ENCODE measurements around the gene FN3KRP.
A peak's percentile ranks its signal among the peaks of the same experiment; 100 is the strongest.

FN3KRP gene, protein sequence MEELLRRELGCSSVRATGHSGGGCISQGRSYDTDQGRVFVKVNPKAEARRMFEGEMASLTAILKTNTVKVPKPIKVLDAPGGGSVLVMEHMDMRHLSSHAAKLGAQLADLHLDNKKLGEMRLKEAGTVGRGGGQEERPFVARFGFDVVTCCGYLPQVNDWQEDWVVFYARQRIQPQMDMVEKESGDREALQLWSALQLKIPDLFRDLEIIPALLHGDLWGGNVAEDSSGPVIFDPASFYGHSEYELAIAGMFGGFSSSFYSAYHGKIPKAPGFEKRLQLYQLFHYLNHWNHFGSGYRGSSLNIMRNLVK

DNA sequence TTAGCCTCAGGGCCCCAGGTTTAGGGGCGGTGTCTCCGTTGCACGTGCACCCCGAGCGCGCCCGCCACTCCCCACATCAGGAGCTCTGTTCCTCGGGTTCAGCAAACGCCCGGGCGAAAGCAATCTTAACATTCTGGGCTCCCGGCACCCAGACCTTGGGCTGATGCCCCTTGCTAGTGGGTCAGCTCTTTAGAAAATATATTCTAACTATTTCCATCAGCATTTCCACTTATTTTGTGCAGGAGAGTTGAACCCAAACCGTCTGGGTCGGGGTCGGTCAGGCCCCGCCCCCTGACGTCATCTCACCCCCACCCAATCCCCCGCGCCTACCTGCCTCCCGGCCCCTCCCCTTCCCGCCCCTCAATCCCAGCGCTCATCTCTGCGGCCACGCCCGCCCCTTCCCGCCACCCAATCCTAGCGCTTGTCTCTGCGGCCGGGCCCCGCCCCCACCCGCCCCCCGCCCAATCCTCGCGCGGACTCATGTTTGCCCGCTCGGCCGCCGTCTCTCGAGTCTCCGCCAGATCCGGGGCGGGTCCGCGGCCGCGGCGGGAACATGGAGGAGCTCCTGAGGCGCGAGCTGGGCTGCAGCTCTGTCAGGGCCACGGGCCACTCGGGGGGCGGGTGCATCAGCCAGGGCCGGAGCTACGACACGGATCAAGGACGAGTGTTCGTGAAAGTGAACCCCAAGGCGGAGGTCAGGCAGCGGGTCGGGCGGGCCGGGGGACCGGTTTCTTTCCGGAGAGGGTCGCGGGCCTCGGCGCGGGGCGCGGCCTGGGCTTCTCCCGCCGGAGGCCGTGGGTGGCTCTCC, at the start of gene FN3KRP:
Gene FN3KRP, plus strand, starts transcription at position 504 of the 808 bp plus-strand sequence. Its CDS starts 50 bp downstream, at position 554.
- ATAC-seq: peak; percentile 83
- Mint-ChIP-seq H3K27ac (peak within 1 kb of the TSS; percentile 93), H3K4me1 (peaks cover 18% of the 10 kb centered on the region), H3K36me3 (ENCODE audit: low read depth) (peaks cover 8% of the 10 kb centered on the region), H3K27me3 (no peaks in the 10 kb centered on the region), H3K4me3 (peak within 1 kb of the TSS; percentile 95), H3K9me3 (no peaks in the 10 kb centered on the region)
- peak; percentile 87 for DNase-seq

DNA sequence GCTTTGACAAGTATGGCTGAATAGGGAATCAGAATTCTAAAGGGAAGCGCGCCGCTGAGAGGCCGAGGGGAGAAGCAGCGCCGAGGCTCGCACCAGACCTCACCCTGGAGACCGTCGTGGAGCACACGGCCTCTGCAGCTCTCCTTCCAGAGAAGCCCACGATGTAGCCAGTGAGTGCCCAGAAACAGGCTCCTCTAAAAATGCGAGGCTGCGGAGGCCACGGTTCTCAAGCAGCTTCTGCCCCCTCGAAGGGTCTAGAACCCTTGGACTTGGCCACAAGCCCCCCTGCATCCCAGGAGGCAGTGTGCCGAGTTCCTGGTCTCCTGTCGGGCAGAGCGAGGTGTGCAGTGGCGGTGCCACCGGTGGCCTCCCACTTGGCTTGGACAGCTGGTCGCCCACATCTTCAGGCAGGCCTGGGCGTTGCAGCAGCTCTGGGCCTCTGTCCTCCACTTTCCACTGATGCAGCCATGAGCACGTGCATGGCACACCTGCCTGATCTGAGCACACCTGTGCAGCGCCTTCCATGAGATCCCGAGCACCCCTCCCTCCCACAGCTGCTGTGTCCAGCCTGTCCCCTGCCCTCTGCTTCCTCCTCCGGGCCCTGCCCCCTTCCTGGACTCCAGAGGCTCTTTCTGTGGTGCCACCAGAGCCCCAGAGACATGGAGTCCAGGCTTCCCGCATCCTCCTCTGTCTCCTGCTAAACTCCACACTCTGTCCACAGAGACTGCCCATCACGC, 49.4 kb upstream of the FN3KRP start:
- Mint-ChIP-seq H3K4me3 (no peak overlapping the region), H3K27me3 (no peaks in the 10 kb centered on the region), H3K9me3 (no peaks in the 10 kb centered on the region), H3K27ac (no peak overlapping the region), H3K4me1 (peaks cover 4% of the 10 kb centered on the region), H3K36me3 (ENCODE audit: low read depth) (no peaks in the 10 kb centered on the region)
- ATAC-seq: no peak
- DNase-seq: no peak

DNA sequence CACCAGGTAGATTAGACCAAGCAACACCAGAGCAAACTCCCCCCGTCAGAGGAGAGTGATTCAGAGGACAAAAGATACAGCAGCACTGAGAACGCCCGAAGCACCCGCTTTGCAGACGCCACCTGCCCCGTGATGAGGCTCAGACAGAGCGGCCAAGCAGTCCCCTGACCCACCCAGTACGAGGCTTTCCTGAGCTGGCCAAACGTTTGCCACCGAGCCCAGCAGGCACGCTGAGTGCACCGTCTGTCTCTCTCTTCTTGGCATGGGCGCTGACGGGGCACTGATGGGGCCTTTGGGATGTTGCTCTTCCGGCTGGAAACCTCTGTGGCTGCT, 48.9 kb upstream of the FN3KRP start:
- Mint-ChIP-seq H3K36me3 (ENCODE audit: low read depth) (no peaks in the 10 kb centered on the region), H3K27me3 (no peaks in the 10 kb centered on the region), H3K27ac (no peak overlapping the region), H3K4me1 (peaks cover 4% of the 10 kb centered on the region), H3K4me3 (no peak overlapping the region), H3K9me3 (no peaks in the 10 kb centered on the region)
- ATAC-seq (no peak), DNase-seq (no peak)

GRCh38 chr17:82668024-82668630, 48.4 kb upstream of the FN3KRP start:
- no peak overlapping the region for H3K27ac Mint-ChIP-seq
- DNase-seq (no peak), ATAC-seq (no peak)
- no peaks in the 10 kb centered on the region for H3K9me3 Mint-ChIP-seq
- H3K4me3 Mint-ChIP-seq: no peak overlapping the region
- H3K36me3 Mint-ChIP-seq (ENCODE audit: low read depth): no peaks in the 10 kb centered on the region
- no peaks in the 10 kb centered on the region for H3K27me3 Mint-ChIP-seq
- peaks cover 4% of the 10 kb centered on the region for H3K4me1 Mint-ChIP-seq

DNA sequence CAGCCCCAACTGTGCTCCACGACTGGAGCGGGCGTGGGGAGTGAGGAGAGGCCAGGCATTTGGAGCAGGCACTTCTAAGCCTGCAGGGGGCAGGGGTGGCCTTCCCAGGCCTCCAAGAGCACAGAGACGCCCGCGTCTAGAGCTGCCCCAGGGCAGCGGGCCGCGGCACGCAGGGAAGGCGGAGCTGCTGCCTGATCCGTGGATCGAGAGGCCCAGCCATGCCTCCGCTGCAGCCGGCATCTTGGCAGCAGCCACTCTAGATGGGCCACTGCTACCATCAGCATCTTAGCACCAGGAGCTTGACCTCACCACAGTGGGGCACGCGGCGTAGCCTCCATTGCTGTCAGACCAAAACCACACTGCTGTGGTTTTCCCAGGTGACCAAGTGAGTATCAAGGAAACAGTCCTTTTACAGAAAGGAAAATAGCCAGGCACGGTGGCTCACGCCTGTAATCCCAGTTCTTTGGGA, 47.8 kb upstream of the FN3KRP start:
- Mint-ChIP-seq H3K9me3 (no peaks in the 10 kb centered on the region), H3K27me3 (no peaks in the 10 kb centered on the region), H3K36me3 (ENCODE audit: low read depth) (no peaks in the 10 kb centered on the region), H3K27ac (no peak overlapping the region), H3K4me3 (peak overlapping the region; percentile 26), H3K4me1 (peaks cover 4% of the 10 kb centered on the region)
- ATAC-seq: peak; percentile 92
- peak; percentile 39 for DNase-seq

DNA sequence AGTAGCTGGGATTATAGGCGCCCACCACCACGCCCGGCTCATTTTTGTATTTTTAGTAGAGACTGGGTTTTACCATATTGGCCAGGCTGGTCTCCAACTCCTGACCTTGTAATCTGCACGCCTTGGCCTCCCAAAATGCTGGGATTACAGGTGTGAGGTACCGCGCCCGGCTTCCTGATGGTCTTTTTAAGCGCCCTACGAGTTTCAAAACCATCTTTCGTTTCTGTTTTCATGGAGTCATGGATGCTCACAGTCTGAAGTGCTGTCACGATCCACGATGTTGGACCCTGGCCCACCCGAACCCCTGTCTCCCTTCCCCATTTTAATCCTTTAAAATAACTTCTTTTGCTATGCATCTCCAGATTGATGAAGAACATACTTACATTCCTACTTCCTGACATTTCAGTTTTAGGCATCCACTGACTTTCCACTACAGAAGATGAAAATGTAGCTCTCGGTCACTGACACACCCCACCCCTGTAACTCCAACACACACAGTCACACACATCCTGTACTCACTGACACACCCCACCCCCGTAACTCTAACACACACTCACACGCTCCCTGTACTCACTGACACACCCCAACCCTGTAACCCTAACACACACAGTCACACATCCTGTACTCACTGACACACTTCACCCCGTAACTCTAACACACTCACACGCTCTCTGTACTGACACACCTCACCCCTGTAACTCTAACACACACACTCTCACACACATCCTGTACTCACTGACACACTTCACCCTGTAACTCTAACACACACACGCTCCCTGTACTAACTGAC, 45.6 kb upstream of the FN3KRP start:
- no peaks in the 10 kb centered on the region for H3K27me3 Mint-ChIP-seq
- ATAC-seq (no peak), DNase-seq (no peak)
- no peaks in the 10 kb centered on the region for H3K36me3 Mint-ChIP-seq (ENCODE audit: low read depth)
- no peaks in the 10 kb centered on the region for H3K9me3 Mint-ChIP-seq
- peaks cover 4% of the 10 kb centered on the region for H3K4me1 Mint-ChIP-seq
- H3K4me3 Mint-ChIP-seq: no peak overlapping the region
- H3K27ac Mint-ChIP-seq: no peak overlapping the region

DNA sequence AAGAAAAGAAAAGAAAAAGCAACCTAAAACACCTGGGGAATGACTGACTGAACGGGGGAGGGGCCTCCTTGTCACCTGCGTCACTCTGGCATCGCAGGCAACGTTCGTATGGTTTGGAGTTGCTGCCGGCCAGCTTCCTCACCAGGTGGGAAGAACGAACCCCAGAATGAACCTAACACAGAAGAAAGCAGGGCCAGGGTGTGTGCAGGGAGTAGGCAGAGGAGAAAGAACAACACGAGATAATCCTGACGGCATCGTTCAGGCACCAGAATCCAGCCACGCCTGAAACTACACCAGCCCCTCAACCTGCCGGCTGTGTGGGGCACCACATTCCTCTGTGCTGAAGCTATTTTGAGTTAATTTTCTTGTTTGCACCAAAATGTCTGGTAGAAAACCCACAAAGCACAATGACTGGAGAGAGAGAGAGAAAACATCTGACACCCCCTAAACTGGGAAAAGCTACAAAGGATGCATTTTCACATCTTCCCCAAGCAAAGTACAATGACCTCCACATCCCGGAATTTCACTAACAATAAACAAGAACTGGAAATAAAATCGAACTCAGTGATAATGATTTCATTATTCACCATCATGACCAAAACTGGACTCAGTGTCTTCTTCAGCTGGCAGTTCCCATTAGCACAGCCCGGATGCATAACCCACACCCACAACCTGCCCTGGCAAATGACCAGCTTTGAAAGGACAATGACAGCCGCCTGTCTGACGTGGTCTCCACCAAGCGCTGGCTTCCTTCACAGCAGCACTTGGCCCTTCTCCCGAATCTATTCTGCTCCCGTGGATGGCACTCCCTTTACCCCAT, 41.6 kb upstream of the FN3KRP start:
- H3K27me3 Mint-ChIP-seq: no peaks in the 10 kb centered on the region
- H3K36me3 Mint-ChIP-seq (ENCODE audit: low read depth): no peaks in the 10 kb centered on the region
- no peak for DNase-seq
- H3K9me3 Mint-ChIP-seq: no peaks in the 10 kb centered on the region
- no peak for ATAC-seq
- H3K4me1 Mint-ChIP-seq: no peaks in the 10 kb centered on the region
- H3K4me3 Mint-ChIP-seq: no peak overlapping the region
- no peak overlapping the region for H3K27ac Mint-ChIP-seq

GRCh38 chr17:82675476-82676245, 40.8 kb upstream of the FN3KRP start:
- Mint-ChIP-seq H3K4me3 (no peak overlapping the region), H3K27ac (no peak overlapping the region), H3K9me3 (no peaks in the 10 kb centered on the region), H3K4me1 (no peaks in the 10 kb centered on the region), H3K36me3 (ENCODE audit: low read depth) (no peaks in the 10 kb centered on the region), H3K27me3 (no peaks in the 10 kb centered on the region)
- DNase-seq (no peak), ATAC-seq (no peak)

DNA sequence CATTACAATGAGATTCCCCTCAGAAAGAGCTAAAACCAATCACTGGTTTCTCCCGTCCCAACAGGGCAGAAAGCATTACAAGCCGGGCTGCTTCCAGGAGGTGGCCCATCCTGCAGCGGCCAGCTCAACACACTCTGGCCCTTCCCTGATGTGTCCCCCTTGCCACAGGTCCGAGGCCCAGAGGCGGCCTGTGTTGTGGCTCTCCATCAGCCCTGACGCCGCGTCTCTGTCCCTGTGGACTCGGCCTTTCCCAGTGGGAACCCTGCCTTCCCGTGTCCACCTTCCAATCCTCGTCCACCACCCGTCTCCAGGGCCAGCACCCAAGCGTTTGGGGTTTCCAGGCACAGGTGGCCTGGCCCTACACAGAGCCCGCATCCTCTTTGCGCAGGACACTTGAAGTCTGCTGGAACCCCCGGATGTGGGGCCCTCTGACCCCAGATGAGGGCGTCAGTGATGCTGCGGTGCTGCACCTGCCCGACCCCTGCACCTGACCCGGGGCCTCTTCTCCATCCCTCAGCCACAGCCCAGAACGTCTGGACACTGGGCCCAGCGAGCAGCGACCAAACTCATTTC, 39.1 kb upstream of the FN3KRP start:
- Mint-ChIP-seq H3K4me3 (no peak overlapping the region), H3K9me3 (peaks cover 7% of the 10 kb centered on the region), H3K36me3 (ENCODE audit: low read depth) (peaks cover 6% of the 10 kb centered on the region), H3K27me3 (no peaks in the 10 kb centered on the region), H3K4me1 (no peaks in the 10 kb centered on the region), H3K27ac (no peak overlapping the region)
- DNase-seq (no peak), ATAC-seq (no peak)

DNA sequence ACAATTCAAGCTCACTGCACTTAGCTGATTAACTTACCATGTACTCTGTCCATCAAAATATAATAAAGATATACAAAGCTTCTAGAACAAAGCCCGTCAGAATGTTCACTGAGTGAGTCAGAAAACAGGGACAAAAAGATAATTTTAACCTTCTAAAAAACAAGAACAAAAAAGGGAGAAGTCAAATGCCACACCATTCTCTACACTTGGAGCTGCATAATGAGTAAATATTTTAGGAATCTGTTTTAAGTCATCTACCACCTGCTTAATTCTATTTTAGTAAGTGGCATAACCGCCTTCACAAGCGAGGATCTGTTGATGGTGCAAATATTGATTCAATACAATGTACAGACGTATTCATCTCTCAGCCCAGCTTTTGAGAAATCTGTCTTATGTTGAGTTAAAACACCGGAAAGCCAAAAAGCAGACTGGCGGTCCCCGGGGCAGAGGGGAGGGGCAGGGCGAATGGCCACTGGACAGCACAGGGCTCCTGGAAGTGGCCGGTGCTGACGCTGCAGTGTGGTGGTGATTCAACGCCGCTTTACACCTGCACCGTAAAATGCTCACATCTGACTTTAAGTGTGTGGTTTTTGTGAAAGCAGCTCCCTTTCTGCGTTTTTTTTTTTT, 38.1 kb upstream of the FN3KRP start:
- H3K4me1 Mint-ChIP-seq: no peaks in the 10 kb centered on the region
- H3K27ac Mint-ChIP-seq: no peak overlapping the region
- peaks cover 7% of the 10 kb centered on the region for H3K9me3 Mint-ChIP-seq
- DNase-seq (no peak), ATAC-seq (no peak)
- H3K4me3 Mint-ChIP-seq: no peak overlapping the region
- H3K36me3 Mint-ChIP-seq (ENCODE audit: low read depth): peaks cover 6% of the 10 kb centered on the region
- H3K27me3 Mint-ChIP-seq: no peaks in the 10 kb centered on the region

DNA sequence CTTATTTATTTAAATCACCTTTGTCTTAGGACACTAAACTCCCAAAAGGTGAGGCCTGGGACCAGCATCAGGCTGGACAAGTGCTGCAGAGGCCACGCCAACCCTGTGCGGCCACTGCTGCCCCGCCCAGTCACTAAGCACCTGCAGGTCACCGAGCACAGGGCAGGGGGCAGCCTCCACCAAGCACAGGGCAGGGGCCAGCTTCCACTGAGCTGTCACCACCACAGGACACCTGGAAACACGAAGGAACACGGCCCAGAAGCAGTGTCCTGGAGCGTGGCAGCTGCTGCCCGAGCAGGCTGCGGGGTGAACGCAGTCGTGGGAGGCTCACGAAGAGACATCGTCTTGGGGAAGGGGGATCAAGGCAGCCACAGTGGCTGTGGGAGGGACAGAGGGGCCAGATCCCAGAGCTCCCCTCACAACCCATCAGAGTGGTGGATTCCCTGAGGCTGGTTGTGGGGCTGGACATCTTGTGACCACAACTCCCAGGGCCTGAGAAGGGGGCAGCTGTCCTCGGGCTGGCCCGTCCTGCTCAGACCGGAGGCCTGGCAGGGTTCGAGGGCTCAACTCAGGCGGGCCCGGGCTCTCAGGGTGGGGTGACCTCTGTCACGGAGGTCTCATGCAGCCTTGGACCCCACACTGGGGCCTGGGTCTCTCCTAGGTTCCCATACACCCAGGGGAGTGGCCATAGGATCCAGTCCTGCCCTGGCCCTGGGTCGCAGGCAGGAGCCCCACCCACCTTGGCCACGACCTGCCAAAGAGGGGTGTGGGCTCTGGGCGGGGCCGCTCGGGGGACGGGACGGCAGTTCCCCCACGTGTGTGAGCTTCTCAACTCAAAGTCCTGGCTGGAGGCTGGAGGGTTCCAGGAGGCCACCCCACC, 36.7 kb upstream of the FN3KRP start:
- no peaks in the 10 kb centered on the region for H3K27me3 Mint-ChIP-seq
- no peaks in the 10 kb centered on the region for H3K4me1 Mint-ChIP-seq
- no peak for DNase-seq
- no peak for ATAC-seq
- H3K4me3 Mint-ChIP-seq: no peak overlapping the region
- H3K27ac Mint-ChIP-seq: no peak overlapping the region
- peaks cover 6% of the 10 kb centered on the region for H3K36me3 Mint-ChIP-seq (ENCODE audit: low read depth)
- H3K9me3 Mint-ChIP-seq: peaks cover 7% of the 10 kb centered on the region

Measured in activated naive CD8-positive, alpha-beta T cell treated with anti-CD3 and anti-CD28 coated beads, Interleukin-2, amount 50 U/mL, for 24 hours (primary cell).